Astrocyte of the spinal cord (primary cell): ENCODE data around the gene LGR6.

ENCODE experiments used
- DNase-seq: peaks from one replicate; pipeline ENCODE4 v3.0.0; 2011; ENCODE audit warnings: low read depth, low spot score
- H3K4me3 ChIP-seq: 2 replicates; pipeline ENCODE4 v1.5.1; 2011; ENCODE audit warnings: low read depth, mild to moderate bottlenecking, low read length, moderate library complexity
- CTCF ChIP-seq: IDR thresholded peaks from 2 replicates; pipeline ENCODE4 v1.5.1; 2012; ENCODE audit warnings: low read depth, mild to moderate bottlenecking, low read length, inconsistent platforms
- in situ Hi-C: cut with HindIII; loops from 2 replicates; pipeline ENCODE4 v1.10.0; 2017; ENCODE audit warnings: low sequenced_read_pairs

LGR6 gene

GRCh38 chr1:202355944-202356553 lies 162.4 kb downstream of the LGR6 start:
- TF ChIP-seq CTCF: no peak
- DNase-seq: no peak
- no peak overlapping the region for H3K4me3 ChIP-seq
- in situ Hi-C loops: no loop called here

GRCh38 chr1:202357506-202357905 lies 163.9 kb downstream of the LGR6 start:
- no peak overlapping the region for H3K4me3 ChIP-seq
- in situ Hi-C loops: no loop called here
- DNase-seq: no peak
- TF ChIP-seq CTCF: no peak

- no peak for DNase-seq
- in situ Hi-C loops: no loop called here
- no peak for TF ChIP-seq CTCF
- no peak overlapping the region for H3K4me3 ChIP-seq
Measured at GRCh38 chr1:202361224-202361623, 167.6 kb downstream of the LGR6 start.

- in situ Hi-C loops: no loop called here
- TF ChIP-seq CTCF: no peak
- no peak overlapping the region for H3K4me3 ChIP-seq
- no peak for DNase-seq
Measured at GRCh38 chr1:202361701-202362100, 168.1 kb downstream of the LGR6 start.

- no peak for TF ChIP-seq CTCF
- no peak for DNase-seq
- in situ Hi-C loops: no loop called here
- H3K4me3 ChIP-seq: no peak overlapping the region
Measured at GRCh38 chr1:202362212-202362611, 168.6 kb downstream of the LGR6 start.

- in situ Hi-C loops: no loop called here
- peak; percentile 51 for DNase-seq
Measured at GRCh38 chr1:202365092-202365815, 171.7 kb downstream of the LGR6 start.

More at GRCh38 chr1:202365092-202365815, 171.7 kb downstream of the LGR6 start:
- no peak overlapping the region for H3K4me3 ChIP-seq
- TF ChIP-seq CTCF: no peak
